Suprapubic skin (tissue), 4 donors: ENCODE data around the gene KDM6A.

Experiments used
- CTCF ChIP-seq, 2 donors: fragments of 200-600 bp in 1 of 2; fragments of 450-650 bp in 1 of 2; sonication (generic) in 1 of 2; IDR thresholded peaks; one replicate each; pipeline ENCODE4 v1.5.1; 2016 to 2019; ENCODE audit warnings: antibody characterized with exemption in 2 of 2, mild to moderate bottlenecking in 1 of 2, moderate library complexity in 1 of 2
- POLR2A ChIP-seq, 2 donors: fragments of 450-650 bp; IDR thresholded peaks; one replicate each; pipeline ENCODE4 v1.6.1; 2017; ENCODE audit warnings: antibody characterized with exemption in 2 of 2, mild to moderate bottlenecking in 2 of 2, moderate library complexity in 2 of 2
- POLR2AphosphoS5 ChIP-seq, 3 donors: sonication (generic); formaldehyde crosslinking; IDR thresholded peaks; one replicate each; pipeline ENCODE4 v1.6.1; 2017; ENCODE audit warnings: antibody characterized with exemption in 3 of 3

DNA sequence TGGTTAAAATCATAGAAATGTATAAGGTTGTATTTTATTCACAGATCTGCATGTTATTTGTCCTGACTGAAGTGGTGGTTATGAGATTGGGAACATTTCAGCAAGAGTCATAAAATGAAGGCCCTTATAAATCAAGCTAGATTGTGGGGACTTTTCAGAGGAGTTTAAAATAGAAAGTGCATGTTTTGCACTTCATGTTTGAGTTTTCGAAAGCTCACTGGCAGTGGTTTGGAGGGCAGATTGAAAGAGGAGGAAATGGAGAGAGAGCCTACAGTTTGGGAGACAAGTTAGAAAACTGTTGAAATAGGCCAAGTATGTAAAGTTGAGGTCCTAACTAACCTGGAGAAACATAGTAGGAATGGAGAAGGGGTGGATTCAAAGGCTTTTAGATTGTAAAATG lies 124.9 kb downstream of the KDM6A start:
- no peak for TF ChIP-seq CTCF (IDR thresholded peaks at IDR 0.05)
- no peak for TF ChIP-seq POLR2A (IDR thresholded peaks at IDR 0.05)
- no peak for TF ChIP-seq POLR2AphosphoS5 (IDR thresholded peaks at IDR 0.05)
